HG02840 (cell line): ENCODE results near the gene AMACR.
"Not testable (repeated sequence)": the region's sequence is repeated elsewhere in the genome, so short reads cannot be mapped to it uniquely, and the experiment has no call there.

Source experiments
- ATAC-seq: cut with Tn5 transposase; IDR thresholded peaks from one replicate; pipeline ENCODE4 v1.9.1; 2021; ENCODE audit warnings: mild to moderate bottlenecking, moderate library complexity, moderate number of reproducible peaks; ENCODE audit not compliant: unreplicated experiment, low FRiP score

The AMACR gene

GRCh38 chr5:33975852-33976251 lies 32.0 kb downstream of the AMACR start:
- ATAC-seq = no peak

- ATAC-seq = no peak
Observed at GRCh38 chr5:33973271-33973670, 34.6 kb downstream of the AMACR start.

DNA sequence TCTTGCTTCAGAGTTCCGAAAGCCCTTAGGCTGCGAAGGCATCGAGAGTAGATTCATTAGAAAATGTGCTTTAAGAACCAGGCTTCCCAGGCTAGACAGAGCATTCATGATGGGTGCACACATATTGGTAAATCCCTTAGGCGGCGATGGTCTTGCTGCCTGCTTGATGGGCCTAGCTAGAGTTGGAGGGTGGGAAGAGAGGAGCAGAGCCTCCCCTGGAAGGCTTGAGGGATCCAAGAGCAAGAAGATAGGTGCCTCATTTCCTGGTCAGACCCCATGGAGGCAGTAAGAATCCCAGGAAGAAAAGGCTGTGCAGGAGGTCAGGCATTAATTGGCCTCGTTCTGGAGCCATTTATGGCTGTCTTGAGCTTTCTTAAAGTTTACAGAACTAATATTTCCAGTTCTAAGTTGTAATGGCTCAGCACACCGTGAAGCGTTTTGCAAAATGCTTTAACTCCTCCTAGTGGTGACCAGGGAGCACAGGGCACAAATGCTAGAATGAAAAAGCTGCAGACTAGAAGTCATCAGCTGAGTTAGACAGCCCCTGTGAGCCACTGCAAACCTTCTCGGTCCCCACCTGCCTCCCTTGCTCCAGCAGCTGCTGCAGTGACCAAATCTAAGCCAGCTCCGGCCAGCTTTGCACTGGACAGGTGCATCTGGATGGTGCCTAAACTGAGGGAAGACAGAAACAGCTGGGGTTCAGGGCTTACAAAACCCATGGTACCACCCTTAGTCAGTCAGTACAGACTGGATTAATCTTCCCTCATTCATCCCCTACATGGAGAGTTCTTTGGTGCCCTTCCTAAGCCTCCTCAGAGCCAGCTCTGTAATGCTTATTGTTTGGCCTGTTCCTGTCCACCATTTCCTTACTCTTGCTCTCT lies 38.0 kb downstream of the AMACR start:
- ATAC-seq = no peak

GRCh38 chr5:33968211-33969005 lies 39.4 kb downstream of the AMACR start:
- no peak for ATAC-seq

GRCh38 chr5:33966805-33967204 lies 41.0 kb downstream of the AMACR start:
- no peak for ATAC-seq

- ATAC-seq = no peak
Observed at GRCh38 chr5:33964132-33964700, 43.6 kb downstream of the AMACR start.

- ATAC-seq = no peak
Observed at GRCh38 chr5:33958176-33958575, 49.7 kb downstream of the AMACR start.

- ATAC-seq = no peak
Observed at GRCh38 chr5:33957577-33958150, 50.2 kb downstream of the AMACR start.

DNA sequence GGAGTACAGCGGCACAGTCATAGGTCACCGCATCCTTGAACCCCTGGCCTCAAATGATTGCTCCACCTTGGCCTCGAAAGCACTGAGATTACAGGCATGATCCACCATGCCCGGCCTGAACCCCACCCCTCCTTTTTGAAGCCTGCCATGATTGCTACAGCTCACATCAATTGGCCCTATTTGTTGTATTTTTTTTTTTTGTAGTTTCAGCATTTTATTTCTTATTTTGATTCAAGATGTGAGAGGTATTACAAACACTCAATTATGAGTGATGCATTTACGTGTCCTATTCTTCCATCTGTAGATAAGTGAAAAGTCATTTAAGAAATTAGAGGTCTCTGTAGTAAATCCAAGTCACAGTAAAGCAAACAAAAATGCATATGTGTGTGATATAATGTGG lies 55.7 kb downstream of the AMACR start:
- not testable (repeated sequence) for ATAC-seq

DNA sequence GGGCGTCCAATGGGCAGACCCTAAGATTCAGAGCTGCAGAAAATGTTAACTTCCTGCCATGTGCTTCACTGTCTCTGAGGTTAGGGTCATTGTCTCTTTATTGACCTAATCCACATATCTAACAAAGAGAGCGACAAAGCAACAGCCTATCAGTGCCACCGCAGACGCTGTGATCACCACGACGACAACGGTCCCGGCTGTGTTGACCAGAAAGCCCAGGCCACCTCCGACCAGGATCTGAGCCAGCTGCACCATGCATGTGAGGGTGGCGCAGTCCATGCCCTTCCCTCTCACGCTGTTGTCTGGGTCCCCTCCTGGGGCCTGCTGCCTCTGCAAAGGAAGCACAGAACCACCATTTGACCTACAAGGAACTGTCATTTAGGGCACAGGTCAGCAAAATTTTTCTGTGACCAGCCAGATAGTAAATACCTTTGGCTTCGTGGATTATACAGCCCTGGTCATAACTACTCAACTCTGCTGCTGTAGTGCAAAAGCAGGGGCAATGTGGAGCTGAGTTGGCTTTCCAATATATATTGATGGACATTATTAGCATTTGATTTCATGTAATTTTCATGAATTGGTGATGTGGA lies 63.2 kb downstream of the AMACR start:
- ATAC-seq = no peak

DNA sequence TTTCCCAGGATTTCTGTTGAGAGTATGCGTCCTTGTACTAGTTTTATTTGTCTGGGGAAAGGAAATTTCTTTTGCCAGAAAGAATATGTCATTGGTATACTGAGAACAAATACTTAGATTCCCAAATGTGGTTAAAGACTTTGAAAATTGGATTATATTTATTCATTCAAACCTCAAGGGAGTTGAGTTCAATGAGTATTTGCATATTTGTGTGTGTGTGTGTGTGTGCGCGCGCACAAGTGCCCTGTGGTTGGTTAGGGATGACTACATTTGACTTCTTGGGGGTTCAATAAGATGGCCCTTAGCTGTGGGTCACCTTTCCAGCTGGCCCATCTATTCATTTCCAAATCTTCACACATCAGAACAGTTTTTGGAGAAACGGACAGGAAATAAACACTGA lies 66.8 kb downstream of the AMACR start:
- ATAC-seq = no peak

DNA sequence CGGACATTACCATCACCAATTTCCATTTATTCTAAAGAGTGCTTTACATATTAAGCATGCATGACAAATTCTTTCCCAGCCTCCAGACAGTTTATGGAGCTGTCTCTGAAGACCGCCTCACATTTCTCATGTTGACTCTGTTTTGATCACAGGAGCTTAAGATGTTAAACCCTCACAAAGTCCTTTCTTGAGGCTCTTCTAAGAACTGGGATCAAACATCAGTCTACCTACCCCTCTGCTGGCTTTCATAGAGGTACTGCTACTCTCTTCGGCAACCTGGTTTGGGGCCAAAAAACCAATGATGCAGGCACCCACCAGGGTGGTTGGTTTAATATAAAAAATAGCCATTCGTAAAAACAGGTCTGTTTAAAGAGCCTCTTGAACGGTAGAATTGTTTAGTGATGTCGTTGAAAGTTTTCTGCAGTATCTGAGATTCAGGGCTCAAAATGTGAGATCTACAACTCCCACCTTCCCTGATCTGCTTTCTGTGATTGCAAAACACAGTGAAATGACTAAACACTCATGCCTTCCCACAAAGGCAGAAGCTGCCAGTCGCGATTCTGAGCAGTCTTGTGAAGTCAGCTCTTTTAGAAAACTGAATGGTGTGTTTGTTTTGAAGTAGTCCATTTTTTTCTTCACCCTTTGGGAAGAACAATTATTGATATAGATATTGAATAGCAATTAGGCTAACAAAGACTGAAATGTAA lies 68.1 kb downstream of the AMACR start:
- no peak for ATAC-seq

GRCh38 chr5:33938881-33939280 lies 69.0 kb downstream of the AMACR start:
- no peak for ATAC-seq

DNA sequence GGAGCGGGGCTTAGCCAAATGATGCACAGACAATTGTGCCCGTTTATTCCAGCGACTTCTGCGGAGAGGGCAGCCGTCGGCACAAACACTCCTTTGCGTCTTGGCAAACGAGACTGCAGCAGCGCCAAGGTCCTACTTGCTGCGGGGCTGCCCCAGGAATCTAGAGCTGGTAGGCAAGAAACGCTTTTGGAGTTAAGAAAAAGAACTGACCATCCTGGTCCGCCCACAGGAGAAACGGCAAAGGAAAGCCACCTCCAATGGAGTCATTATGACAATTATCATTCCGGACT lies 69.4 kb downstream of the AMACR start:
- ATAC-seq = no peak

DNA sequence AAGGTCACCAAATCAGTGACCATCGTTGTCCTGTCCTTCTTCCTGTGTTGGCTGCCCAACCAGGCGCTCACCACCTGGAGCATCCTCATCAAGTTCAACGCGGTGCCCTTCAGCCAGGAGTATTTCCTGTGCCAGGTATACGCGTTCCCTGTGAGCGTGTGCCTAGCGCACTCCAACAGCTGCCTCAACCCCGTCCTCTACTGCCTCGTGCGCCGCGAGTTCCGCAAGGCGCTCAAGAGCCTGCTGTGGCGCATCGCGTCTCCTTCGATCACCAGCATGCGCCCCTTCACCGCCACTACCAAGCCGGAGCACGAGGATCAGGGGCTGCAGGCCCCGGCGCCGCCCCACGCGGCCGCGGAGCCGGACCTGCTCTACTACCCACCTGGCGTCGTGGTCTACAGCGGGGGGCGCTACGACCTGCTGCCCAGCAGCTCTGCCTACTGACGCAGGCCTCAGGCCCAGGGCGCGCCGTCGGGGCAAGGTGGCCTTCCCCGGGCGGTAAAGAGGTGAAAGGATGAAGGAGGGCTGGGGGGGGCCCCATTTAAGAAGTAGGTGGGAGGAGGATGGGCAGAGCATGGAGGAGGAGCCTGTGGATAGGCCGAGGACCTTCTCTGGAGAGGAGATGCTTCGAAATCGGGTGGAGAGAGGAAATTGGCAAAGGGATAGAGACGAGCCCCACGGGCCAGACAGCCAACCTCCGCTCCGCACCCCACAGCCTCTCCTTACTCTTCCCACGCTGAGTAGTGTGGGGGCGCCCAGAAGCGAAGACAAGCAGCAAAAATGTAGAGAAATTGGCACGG lies 69.9 kb downstream of the AMACR start:
- ATAC-seq = no peak

DNA sequence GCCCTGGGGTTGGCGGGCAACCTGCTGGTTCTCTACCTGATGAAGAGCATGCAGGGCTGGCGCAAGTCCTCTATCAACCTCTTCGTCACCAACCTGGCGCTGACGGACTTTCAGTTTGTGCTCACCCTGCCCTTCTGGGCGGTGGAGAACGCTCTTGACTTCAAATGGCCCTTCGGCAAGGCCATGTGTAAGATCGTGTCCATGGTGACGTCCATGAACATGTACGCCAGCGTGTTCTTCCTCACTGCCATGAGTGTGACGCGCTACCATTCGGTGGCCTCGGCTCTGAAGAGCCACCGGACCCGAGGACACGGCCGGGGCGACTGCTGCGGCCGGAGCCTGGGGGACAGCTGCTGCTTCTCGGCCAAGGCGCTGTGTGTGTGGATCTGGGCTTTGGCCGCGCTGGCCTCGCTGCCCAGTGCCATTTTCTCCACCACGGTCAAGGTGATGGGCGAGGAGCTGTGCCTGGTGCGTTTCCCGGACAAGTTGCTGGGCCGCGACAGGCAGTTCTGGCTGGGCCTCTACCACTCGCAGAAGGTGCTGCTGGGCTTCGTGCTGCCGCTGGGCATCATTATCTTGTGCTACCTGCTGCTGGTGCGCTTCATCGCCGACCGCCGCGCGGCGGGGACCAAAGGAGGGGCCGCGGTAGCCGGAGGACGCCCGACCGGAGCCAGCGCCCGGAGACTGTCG lies 70.7 kb downstream of the AMACR start:
- no peak for ATAC-seq

DNA sequence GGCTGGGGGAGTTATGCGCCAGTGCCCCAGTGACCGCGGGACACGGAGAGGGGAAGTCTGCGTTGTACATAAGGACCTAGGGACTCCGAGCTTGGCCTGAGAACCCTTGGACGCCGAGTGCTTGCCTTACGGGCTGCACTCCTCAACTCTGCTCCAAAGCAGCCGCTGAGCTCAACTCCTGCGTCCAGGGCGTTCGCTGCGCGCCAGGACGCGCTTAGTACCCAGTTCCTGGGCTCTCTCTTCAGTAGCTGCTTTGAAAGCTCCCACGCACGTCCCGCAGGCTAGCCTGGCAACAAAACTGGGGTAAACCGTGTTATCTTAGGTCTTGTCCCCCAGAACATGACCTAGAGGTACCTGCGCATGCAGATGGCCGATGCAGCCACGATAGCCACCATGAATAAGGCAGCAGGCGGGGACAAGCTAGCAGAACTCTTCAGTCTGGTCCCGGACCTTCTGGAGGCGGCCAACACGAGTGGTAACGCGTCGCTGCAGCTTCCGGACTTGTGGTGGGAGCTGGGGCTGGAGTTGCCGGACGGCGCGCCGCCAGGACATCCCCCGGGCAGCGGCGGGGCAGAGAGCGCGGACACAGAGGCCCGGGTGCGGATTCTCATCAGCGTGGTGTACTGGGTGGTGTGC lies 71.4 kb downstream of the AMACR start, which contains the start of gene RXFP3:
TSS of gene RXFP3 (plus strand) at position 6 of the 636 bp plus-strand sequence. CDS start at position 361, 355 bp downstream.
- ATAC-seq = no peak
